Measurements from ENCODE around the gene SUSD4. TPM values are rescaled to one million over a fixed set of nuclear protein-coding genes. Genes with fewer than 3 reads are reported as not detected.

The SUSD4 gene
- total RNA-seq (2022; extraction: Qiagen RNA extraction; ENCODE audit: low read depth), result 0.44 to 1.1 TPM (median 0.82 TPM) in 5 replicates

GRCh38 chr1:223363856-223364684, at the start of gene SUSD4:
TSS of gene SUSD4 (minus strand) at chr1:223364176. CDS start at chr1:223363425, 751 bp downstream.

GRCh38 chr1:223393275-223394214, 29.6 kb upstream of the SUSD4 start, which contains the start of gene CCDC185:
TSS of gene CCDC185 (plus strand) at chr1:223393415. CDS start at chr1:223393476, 61 bp downstream.

Other genes with a start within 250 kb of the SUSD4 start
- gene TLR5, start 220.9 kb downstream of the SUSD4 start, total RNA-seq (2022; extraction: Qiagen RNA extraction; ENCODE audit: low read depth), result 0.03 to 0.15 TPM (median 0.13 TPM) in 5 replicates
- 0.10 to 0.20 TPM (median 0.13 TPM) in 5 replicates for gene CCDC185, start 29.2 kb upstream of the SUSD4 start, total RNA-seq (2022; extraction: Qiagen RNA extraction; ENCODE audit: low read depth)

Data from A549 treated with CpdA at 1 μM for 4 hours (cell line).